Measurements from ENCODE around the gene LRFN2. TPM values are rescaled to one million over a fixed set of nuclear protein-coding genes. Genes with fewer than 3 reads are reported as not detected.

LRFN2 gene
- polyA plus RNA-seq, 1 donor (not counting 4 experiments of a cell fraction or from before 2014, with no cell fraction given), result not detected

- H3K4me1 ChIP-seq (ENCODE audit: control insufficient read depth, extremely low read depth, insufficient read depth, low read length), result peaks cover 8% of the 10 kb centered on the region
- H3K27me3 ChIP-seq (ENCODE audit: control insufficient read depth, extremely low read depth, insufficient read depth, low read length), result peaks cover 14% of the 10 kb centered on the region
- H3K9ac ChIP-seq (ENCODE audit: control insufficient read depth, extremely low read depth, insufficient read depth, low read length), result no peak overlapping the region
- no peak for FAIRE-seq
- H3K79me2 ChIP-seq (ENCODE audit: control insufficient read depth, insufficient read depth, low read length), result no peaks in the 10 kb centered on the region
- no peak for DNase-seq (ENCODE audit: low read depth, low spot score)
- H3K4me3 ChIP-seq (ENCODE audit: control insufficient read depth in 2 of 3, extremely low read depth in 1 of 3, insufficient read depth in 2 of 3, low read depth in 1 of 3, low read length in 3 of 3), result no peak overlapping the region
- no peaks in the 10 kb centered on the region for H3K36me3 ChIP-seq (ENCODE audit: control insufficient read depth in 2 of 2, extremely low read depth in 1 of 2, insufficient read depth in 2 of 2, low read length in 2 of 2)
- no peaks in the 10 kb centered on the region for H3K9me3 ChIP-seq (ENCODE audit: control insufficient read depth, low read depth, low read length)
- H2AFZ ChIP-seq (ENCODE audit: control insufficient read depth, low read length), result no peak overlapping the region
- H3K4me2 ChIP-seq (ENCODE audit: control insufficient read depth, extremely low read depth, insufficient read depth, low read depth, low read length), result no peak overlapping the region
- H4K20me1 ChIP-seq (ENCODE audit: control insufficient read depth, extremely low read depth, insufficient read depth, low read length), result no peaks in the 10 kb centered on the region
- TF ChIP-seq CTCF (optimal IDR thresholded peaks at IDR 0.05 in 1 of 3, IDR thresholded peaks at IDR 0.05 in 1 of 3, conservative IDR thresholded peaks at IDR 0.05 in 1 of 3; ENCODE audit: extremely low read depth in 1 of 3, insufficient read depth in 2 of 3, low read length in 3 of 3), result no peak
- TF ChIP-seq EZH2 (IDR thresholded peaks at IDR 0.05; ENCODE audit: low read length), result no peak
- no peaks in the 10 kb centered on the region for H3K9me1 ChIP-seq (ENCODE audit: control insufficient read depth, extremely low read depth, insufficient read depth, low read length)
- dilution Hi-C loops (cut with MboI; ENCODE audit: extremely low pct_ligation_motif_present, low sequenced_read_pairs), result no loop called here
- no peak overlapping the region for H3K27ac ChIP-seq (ENCODE audit: control insufficient read depth, insufficient read depth, low read length)
These were observed 45.5 kb downstream of the LRFN2 start for GRCh38 chr6:40541556-40542174.

- Histone ChIP-seq H3K27ac (ENCODE audit: control insufficient read depth, insufficient read depth, low read length) (no peak overlapping the region), H3K27me3 (ENCODE audit: control insufficient read depth, extremely low read depth, insufficient read depth, low read length) (peaks cover 14% of the 10 kb centered on the region), H3K9me3 (ENCODE audit: control insufficient read depth, low read depth, low read length) (no peaks in the 10 kb centered on the region)
These were observed 46.4 kb downstream of the LRFN2 start for GRCh38 chr6:40540790-40541189.

More at GRCh38 chr6:40540790-40541189, 46.4 kb downstream of the LRFN2 start:
- Histone ChIP-seq H4K20me1 (ENCODE audit: control insufficient read depth, extremely low read depth, insufficient read depth, low read length) (no peaks in the 10 kb centered on the region), H3K36me3 (ENCODE audit: control insufficient read depth in 2 of 2, extremely low read depth in 1 of 2, insufficient read depth in 2 of 2, low read length in 2 of 2) (no peaks in the 10 kb centered on the region), H3K79me2 (ENCODE audit: control insufficient read depth, insufficient read depth, low read length) (no peaks in the 10 kb centered on the region), H3K4me3 (ENCODE audit: control insufficient read depth in 2 of 3, extremely low read depth in 1 of 3, insufficient read depth in 2 of 3, low read depth in 1 of 3, low read length in 3 of 3) (no peak overlapping the region), H3K4me1 (ENCODE audit: control insufficient read depth, extremely low read depth, insufficient read depth, low read length) (peaks cover 8% of the 10 kb centered on the region), H3K9ac (ENCODE audit: control insufficient read depth, extremely low read depth, insufficient read depth, low read length) (no peak overlapping the region), H3K9me1 (ENCODE audit: control insufficient read depth, extremely low read depth, insufficient read depth, low read length) (no peaks in the 10 kb centered on the region), H2AFZ (ENCODE audit: control insufficient read depth, low read length) (no peak overlapping the region), H3K4me2 (ENCODE audit: control insufficient read depth, extremely low read depth, insufficient read depth, low read depth, low read length) (no peak overlapping the region)
- DNase-seq (ENCODE audit: low read depth, low spot score) (no peak), FAIRE-seq (no peak)
- dilution Hi-C loops (cut with MboI; ENCODE audit: extremely low pct_ligation_motif_present, low sequenced_read_pairs), result no loop called here
- TF ChIP-seq EZH2 (IDR thresholded peaks at IDR 0.05; ENCODE audit: low read length), result no peak
- TF ChIP-seq CTCF (optimal IDR thresholded peaks at IDR 0.05 in 1 of 3, IDR thresholded peaks at IDR 0.05 in 1 of 3, conservative IDR thresholded peaks at IDR 0.05 in 1 of 3; ENCODE audit: extremely low read depth in 1 of 3, insufficient read depth in 2 of 3, low read length in 3 of 3), result no peak
